ENCODE results near the gene DSG4.

DSG4 gene

GRCh38 chr18:31440787-31441186, 64.2 kb downstream of the DSG4 start:
- no peak for DNase-seq (ENCODE audit: low read depth in 2 of 2)
- no peak overlapping the region for H3K4me3 ChIP-seq (replicated peaks in 1 of 2; ENCODE audit: low read depth in 2 of 2, low read length in 2 of 2)
- TF ChIP-seq, protein P1, sequence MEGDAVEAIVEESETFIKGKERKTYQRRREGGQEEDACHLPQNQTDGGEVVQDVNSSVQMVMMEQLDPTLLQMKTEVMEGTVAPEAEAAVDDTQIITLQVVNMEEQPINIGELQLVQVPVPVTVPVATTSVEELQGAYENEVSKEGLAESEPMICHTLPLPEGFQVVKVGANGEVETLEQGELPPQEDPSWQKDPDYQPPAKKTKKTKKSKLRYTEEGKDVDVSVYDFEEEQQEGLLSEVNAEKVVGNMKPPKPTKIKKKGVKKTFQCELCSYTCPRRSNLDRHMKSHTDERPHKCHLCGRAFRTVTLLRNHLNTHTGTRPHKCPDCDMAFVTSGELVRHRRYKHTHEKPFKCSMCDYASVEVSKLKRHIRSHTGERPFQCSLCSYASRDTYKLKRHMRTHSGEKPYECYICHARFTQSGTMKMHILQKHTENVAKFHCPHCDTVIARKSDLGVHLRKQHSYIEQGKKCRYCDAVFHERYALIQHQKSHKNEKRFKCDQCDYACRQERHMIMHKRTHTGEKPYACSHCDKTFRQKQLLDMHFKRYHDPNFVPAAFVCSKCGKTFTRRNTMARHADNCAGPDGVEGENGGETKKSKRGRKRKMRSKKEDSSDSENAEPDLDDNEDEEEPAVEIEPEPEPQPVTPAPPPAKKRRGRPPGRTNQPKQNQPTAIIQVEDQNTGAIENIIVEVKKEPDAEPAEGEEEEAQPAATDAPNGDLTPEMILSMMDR (IDR thresholded peaks at IDR 0.05; ENCODE audit: low read depth, low read length) = no peak

DNA sequence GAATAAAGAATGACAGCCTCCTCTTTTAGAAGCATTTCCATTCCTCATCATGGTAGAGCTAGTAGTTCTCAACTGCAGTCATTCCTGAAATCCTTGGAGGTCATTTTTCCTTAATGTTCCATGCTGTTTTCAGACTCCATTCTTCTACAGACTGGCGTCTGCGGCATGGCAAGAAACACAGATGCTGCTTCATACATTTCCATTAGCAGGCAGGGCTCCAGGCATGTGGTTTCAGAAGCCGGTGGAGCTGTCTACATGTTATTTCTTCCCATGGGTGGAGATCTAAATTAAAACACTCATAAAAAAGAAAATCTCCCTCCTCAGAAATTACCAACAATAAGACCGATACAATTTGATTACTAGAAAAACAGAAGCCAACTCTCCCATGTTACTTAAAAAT, 64.9 kb downstream of the DSG4 start:
- DNase-seq (ENCODE audit: low read depth in 2 of 2) = no peak
- TF ChIP-seq, protein P1 (IDR thresholded peaks at IDR 0.05; ENCODE audit: low read depth, low read length) = no peak
- no peak overlapping the region for H3K4me3 ChIP-seq (replicated peaks in 1 of 2; ENCODE audit: low read depth in 2 of 2, low read length in 2 of 2)

GRCh38 chr18:31444142-31444541, 67.6 kb downstream of the DSG4 start:
- TF ChIP-seq, protein P1 (IDR thresholded peaks at IDR 0.05; ENCODE audit: low read depth, low read length) = no peak
- no peak overlapping the region for H3K4me3 ChIP-seq (replicated peaks in 1 of 2; ENCODE audit: low read depth in 2 of 2, low read length in 2 of 2)
- DNase-seq (ENCODE audit: low read depth in 2 of 2) = no peak

- H3K4me3 ChIP-seq (replicated peaks in 1 of 2; ENCODE audit: low read depth in 2 of 2, low read length in 2 of 2) = no peak overlapping the region
- TF ChIP-seq, protein P1 (IDR thresholded peaks at IDR 0.05; ENCODE audit: low read depth, low read length) = no peak
- DNase-seq (ENCODE audit: low read depth in 2 of 2) = no peak
Observed at GRCh38 chr18:31445908-31446307, 69.3 kb downstream of the DSG4 start.

DNA sequence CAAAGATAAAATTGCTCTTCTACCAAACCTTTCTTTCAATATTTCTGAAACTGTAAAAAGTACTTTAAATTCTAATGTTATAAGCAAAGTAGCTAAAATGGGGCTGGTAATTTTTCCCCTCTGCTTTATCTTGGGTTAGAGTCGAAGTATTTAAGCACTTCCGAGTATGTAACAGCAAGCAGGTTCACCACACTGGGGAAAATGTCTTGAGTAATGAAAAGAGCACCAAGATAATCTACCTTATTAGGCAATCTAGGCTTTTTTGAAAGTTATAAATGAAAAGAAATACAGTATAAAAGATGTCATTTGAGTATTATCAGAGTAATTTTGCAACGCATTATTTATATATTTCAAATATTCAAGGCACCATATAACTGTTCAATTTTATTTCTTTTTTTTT, 70.3 kb downstream of the DSG4 start:
- TF ChIP-seq, protein P1 (IDR thresholded peaks at IDR 0.05; ENCODE audit: low read depth, low read length) = no peak

DNA sequence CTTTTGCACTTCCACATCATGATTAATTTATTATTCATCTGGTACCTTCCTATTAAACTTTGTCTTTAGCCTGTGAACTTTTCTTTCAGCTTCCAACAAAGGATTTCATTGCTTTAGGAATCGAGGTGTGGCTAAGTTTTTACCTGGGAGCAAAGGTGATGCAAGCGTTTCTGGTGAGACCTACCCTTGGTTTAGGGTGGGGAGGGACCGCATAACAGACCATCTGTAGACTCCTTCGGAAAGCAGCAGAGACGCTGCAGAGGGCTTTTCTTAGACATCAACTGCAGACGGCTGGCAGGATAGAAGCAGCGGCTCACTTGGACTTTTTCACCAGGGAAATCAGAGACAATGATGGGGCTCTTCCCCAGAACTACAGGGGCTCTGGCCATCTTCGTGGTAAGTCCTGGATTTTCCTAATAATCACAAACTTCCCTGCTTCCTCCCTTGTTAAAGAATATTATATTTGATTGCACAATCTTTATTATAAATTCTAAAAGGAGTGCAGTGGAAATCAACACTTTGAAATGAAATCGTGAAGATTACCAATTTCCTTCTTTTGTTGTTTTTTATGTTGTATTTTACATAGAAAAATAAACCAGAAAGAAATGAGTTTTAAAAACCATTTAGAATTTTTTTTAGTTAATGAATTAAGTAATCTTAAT, 71.1 kb downstream of the DSG4 start, which contains the start of gene DSG3:
DSG3 (plus strand) TSS at position 212 of the 662 bp plus-strand sequence; CDS start at position 349, 137 bp downstream.
- H3K4me3 ChIP-seq (replicated peaks in 1 of 2; ENCODE audit: low read depth in 2 of 2, low read length in 2 of 2) = no peak within 1 kb of the TSS
- DNase-seq (ENCODE audit: low read depth in 2 of 2) = no peak
- TF ChIP-seq, protein P1 (IDR thresholded peaks at IDR 0.05; ENCODE audit: low read depth, low read length) = no peak

More for the DNA sequence above, 70.3 kb downstream of the DSG4 start:
- no peak for DNase-seq (ENCODE audit: low read depth in 2 of 2)
- no peak overlapping the region for H3K4me3 ChIP-seq (replicated peaks in 1 of 2; ENCODE audit: low read depth in 2 of 2, low read length in 2 of 2)

DNA sequence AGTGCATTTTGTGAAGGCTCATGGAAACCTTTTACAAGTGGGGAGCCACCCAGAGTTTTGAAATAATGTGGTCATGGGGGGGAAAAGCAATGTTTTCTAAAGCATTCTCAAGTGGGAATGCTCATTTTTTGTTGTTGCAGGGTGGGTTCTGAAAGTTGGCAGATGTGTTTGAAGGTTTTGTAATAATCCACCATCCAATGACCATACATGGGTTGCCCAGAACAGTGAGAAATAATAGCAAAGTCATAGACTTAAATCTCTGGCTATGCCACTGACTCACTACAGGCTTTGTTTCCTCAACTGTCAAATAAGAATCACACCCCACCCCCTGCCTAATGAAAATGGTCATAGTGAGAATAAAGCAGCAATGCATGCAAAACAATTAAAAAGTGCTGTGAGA, 73.8 kb downstream of the DSG4 start:
- DNase-seq (ENCODE audit: low read depth in 2 of 2) = peak; percentile 10 to 47
- TF ChIP-seq, protein P1 (IDR thresholded peaks at IDR 0.05; ENCODE audit: low read depth, low read length) = no peak
- no peak overlapping the region for H3K4me3 ChIP-seq (replicated peaks in 1 of 2; ENCODE audit: low read depth in 2 of 2, low read length in 2 of 2)

All from cardiac fibroblast (primary cell).